G401 (cell line): ENCODE data around the gene UTP14C. TPM values are rescaled to one million over a fixed set of nuclear protein-coding genes. Genes with fewer than 3 reads are reported as not detected.
A peak's percentile ranks its signal among the peaks of the same experiment; 100 is the strongest.
"Not testable (repeated sequence)": the region's sequence is repeated elsewhere in the genome, so short reads cannot be mapped to it uniquely, and the experiment has no call there.

Experiments
- DNase-seq: peaks from one replicate; pipeline ENCODE4 v3.0.0-alpha.2; 2015; ENCODE audit warnings: low spot score
- in situ Hi-C: cut with HindIII; loops from 2 replicates; pipeline ENCODE4 v1.10.0; 2016; ENCODE audit warnings: low sequenced_read_pairs, mixed read lengths
- total RNA-seq: library from RNA; depleted of rRNA; stranded (reverse); fragments of >200 nt; shearing (Covaris generic); gene quantifications from 2 replicates; pipeline ENCODE4 v1.2.3, GENCODE V29; 2014; rRNA removed

UTP14C gene, protein sequence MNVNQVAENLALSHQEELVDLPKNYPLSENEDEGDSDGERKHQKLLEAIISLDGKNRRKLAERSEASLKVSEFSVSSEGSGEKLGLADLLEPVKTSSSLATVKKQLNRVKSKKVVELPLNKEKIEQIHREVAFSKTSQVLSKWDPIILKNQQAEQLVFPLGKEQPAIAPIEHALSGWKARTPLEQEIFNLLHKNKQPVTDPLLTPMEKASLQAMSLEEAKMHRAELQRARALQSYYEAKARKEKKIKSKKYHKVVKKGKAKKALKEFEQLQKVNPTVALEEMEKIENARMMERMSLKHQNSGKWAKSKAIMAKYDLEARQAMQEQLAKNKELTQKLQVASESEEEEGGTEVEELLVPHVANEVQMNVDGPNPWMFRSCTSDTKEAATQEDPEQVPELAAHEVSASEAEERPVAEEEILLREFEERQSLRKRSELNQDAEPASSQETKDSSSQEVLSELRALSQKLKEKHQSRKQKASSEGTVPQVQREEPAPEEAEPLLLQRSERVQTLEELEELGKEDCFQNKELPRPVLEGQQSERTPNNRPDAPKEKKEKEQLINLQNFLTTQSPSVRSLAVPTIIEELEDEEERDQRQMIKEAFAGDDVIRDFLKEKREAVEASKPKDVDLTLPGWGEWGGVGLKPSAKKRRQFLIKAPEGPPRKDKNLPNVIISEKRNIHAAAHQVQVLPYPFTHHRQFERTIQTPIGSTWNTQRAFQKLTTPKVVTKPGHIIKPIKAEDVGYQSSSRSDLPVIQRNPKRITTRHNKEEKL
- total RNA-seq: 13.8 and 16.7 TPM in 2 replicates

DNA sequence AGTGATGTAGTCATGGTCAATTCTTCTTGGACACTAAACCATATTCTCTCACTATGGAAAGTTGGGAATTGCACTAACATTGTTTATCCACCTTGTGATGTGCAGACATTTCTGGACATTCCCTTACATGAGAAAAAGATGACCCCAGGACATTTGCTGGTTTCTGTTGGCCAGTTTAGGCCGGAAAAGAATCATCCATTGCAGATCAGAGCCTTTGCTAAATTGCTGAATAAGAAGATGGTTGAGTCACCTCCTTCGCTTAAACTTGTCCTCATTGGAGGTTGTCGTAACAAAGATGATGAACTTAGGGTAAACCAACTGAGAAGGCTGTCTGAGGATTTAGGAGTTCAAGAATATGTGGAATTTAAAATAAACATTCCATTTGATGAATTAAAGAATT is at the start of gene UTP14C:
Gene UTP14C (plus strand): TSS at position 211 of the 400 bp plus-strand sequence. CDS start 4,114 bp downstream, outside the sequence.
- in situ Hi-C loops: no loop called here
- no peak for DNase-seq

DNA sequence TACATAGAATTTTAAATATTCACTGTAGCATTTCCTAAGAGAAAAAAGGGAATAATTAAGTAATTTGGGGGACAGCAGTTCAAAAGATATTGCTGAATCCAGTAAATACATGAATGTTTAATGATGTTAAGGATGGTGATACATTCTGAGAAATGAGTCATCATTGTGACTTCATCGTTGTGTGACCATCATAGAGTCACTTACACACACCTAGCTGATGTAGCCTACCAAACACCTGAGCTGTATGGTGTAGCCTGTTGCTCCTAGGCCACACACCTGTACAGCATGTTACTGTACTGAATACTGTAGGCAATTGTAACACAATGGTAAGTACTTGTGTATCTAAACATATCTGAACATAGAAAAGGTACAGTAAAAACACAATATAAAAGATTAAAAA is 48.1 kb upstream of the UTP14C start:
- DNase-seq: no peak
- in situ Hi-C loops: no loop called here

DNA sequence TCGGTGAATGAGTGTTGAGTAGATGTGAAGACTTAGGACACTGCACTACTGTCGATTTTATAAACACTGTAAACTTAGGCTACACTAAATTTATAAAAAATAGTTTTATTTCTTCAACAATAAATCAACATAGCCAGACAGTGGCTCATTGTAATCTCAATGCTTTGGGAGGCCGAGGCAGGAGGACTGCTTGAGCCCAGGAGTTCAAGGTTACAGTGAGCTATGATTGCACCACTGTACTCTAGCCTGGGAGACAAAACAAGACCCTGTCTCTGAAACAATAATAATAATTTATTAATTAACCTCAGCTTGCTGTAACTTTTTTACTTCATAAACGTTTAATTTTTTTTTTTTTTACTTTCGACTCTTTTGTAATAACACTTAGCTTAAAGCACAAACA is 47.6 kb upstream of the UTP14C start:
- DNase-seq: no peak
- in situ Hi-C loops: no loop called here

DNA sequence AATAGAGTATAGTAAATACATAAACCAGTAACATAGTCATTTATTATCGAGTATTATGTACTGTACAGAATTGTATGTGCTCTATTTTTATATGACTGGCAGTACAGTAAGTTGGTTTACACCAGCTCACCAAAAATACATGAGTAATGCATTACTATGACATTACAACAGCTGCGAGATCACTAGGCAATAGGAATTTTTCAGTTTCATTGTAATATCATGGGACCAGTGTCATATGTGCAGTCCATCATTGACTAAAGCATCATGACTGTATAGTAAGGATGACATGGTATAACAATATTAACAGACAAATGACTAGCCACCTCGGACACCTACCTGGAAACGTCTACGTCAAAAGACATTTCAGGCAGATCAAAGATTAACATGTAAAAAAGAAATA is 46.9 kb upstream of the UTP14C start:
- in situ Hi-C loops: no loop called here
- DNase-seq: no peak

DNA sequence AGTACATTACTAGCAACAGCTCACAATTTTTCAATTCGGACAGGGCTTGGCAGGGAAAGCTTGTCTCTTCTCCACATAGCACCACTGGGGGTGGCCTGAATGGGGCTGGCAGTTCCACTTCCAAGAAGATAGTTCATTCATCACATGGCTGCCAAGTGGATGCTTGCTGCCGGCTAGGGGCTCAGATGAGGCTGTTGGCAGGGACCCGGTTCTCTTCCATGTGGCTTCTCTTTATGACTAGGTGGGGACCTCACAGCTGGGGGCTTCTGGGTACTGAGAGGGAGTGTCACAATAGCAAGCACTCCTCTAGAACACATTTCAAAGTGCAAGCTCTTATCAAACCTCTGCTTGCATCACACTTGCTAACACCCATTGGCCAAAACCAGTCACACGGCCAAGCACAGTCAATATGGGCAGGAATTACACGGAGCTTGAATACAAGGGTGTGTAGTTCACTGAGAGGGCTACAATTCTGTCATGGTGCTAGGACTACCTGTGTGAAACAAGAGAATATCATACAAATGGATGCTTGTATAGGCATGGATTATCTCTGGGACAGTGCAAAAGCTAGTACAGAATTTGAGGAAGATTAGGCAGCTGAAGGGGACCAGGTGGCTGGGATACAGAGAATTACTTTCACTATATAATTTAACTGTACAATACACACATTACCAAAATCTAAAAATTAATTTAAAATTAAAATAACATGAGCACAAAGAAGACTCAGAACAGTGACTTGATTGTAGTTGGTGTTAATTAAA is 45.5 kb upstream of the UTP14C start:
- in situ Hi-C loops: no loop called here
- DNase-seq: no peak

DNA sequence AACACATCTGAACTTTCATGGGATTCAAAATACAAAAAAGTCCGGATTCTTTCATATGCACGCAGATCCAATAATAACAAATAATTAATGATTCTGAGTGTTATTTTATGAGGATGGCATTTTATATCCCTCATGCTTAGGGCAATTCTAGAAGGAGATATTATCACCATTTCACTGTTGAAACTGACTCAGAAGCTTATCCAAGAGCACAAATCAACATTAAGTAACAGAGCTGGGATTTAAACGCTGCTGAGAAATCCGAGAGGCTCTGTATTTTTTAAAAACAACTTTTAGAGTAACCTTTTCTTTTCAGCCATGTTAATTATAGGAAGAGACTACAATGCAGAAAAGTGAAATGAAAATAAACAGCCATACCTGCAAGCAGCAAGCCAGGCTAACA is 43.6 kb upstream of the UTP14C start:
- in situ Hi-C loops: no loop called here
- DNase-seq: no peak

DNA sequence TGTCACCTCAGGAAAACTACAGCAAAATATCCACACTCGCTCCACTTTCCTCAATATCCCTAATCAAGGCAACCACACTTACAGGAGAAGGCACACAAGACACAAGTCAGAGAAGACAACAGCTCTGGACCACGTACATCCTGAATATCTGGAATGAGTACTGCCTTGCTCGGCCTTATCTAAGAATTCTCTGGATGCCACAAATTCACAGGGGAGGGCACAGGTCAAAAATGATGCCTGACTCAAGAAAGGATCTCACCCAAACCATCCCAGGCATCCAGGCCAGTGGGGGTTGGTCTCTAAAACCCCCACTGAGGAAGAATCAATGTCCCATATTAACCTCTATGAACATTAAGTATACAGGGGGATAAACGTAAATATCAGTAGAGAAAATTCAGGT is 43.1 kb upstream of the UTP14C start:
- in situ Hi-C loops: no loop called here
- no peak for DNase-seq

DNA sequence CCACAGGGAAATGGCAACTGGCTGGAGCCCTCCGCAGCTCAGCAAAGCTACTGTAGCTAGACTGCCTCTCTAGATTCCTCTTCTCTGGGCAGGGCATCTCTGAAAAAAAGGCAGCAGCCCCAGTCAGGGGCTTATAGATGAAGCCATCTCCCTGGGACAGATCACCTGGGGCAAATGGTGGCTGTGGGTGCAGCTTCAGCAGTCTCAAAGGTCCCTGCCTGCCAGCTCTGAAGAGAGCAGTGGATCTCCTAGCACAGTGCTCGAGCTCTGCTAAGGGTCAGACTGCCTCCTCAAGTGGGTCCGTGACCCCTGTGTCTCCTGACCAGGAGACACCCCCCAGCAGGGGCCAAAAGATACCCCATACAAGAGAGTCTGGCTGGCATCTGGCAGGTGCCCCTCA is 41.2 kb upstream of the UTP14C start:
- DNase-seq, in situ Hi-C loops: not testable (repeated sequence)

DNA sequence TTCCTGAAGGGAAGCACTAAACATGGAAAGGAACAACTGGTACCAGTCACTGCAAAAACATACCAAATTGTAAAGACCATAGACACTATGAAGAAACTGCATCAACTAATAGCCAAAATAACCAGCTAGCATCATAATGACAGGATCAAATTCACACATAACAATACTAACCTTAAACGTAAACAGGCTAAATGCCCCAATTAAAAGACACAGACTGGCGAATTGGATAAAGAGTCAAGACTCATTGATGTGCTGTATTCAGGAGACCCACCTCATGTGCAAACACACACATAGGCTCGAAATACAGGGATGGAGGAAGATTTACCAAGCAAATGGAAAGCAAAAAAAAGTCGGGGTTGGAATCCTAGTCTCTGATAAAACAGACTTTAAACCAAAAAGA is 39.6 kb upstream of the UTP14C start:
- DNase-seq, in situ Hi-C loops: not testable (repeated sequence)

DNA sequence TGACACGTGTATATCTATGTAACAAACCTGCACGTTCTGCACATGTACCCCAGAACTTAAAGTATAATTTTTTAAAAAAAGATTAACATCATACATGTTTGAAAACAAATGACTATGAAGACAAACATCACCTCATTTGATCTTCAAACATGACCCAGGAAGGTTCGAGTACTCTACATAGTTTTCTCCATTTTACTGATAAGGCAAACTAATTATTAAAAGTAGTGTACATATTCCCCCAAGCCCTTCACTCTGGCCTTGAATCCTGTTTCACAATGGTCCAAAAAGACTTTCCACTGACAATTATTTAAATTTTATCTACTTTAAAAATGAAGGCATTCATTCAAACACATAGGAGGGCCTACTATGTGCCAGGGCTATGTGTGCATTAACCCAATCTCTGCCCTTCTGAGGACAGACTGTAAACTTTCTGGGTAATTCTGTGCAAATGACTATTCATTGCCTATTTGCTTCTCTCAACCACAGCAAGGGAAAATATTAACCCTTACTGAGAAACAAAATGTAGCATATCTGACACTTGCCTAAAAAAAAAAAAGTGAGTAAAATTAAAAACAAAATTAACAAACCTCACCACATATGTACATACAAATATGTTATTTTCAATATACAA is 35.4 kb upstream of the UTP14C start:
- in situ Hi-C loops: no loop called here
- DNase-seq: no peak

DNA sequence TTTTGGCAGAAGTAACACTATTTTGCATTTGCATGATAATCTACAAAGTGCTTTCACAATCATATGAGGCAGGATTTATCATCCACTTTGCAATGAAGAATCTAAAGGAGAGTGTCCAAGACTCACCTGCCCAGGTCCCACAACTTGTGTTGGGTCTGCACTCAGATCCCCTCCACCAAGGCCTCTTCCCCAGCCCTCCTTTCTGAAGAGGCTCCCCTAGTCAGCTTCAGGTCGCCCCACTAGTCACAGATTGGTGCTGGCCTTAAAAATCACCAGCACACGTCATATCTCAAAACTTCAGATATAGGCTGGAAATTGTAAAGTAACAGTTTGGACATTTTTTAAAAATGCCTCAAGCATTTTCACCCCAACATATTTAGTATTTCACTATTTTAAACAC is 30.8 kb upstream of the UTP14C start:
- no peak for DNase-seq
- in situ Hi-C loops: no loop called here

DNA sequence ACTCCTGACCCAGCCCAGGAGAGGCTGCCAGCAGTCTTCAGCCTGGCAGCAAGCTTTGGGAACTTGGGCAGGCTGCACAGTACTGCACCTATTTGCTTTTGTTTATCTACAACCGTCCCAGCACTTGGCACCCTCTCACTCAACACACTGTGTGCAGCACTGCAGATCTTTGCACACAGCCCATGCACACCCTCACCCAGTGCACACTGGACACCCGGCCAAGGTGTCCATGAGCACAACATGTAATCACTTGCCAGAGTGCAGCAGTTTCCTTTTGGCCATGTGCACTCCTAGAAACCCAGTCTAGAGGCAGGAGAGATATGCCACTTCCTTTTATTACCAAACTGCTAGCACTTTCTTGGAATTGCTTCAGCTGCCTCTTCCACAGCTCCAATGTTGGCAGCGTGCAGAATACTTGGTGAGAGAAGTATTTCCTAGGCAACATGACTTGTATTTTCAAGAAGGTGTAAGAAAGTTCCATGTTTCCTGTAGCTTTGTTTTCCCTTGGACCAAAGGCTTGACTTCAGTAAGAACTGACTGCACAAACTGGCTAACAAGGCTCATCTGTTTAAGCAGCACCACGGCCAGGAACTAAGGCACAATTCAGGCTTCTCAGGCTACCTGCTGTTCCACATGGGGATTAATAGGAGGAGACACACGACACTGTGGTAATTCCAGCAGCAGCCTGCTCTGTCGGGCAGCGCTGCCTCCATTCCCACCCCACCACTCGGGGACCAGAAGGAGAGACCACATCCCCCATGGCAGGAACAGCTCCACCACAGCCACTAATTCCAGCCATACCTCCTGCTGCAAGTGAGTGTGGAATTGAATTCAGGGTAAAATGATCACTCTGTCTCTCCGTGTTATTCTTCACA is 28.6 kb upstream of the UTP14C start:
- in situ Hi-C loops: no loop called here

DNA sequence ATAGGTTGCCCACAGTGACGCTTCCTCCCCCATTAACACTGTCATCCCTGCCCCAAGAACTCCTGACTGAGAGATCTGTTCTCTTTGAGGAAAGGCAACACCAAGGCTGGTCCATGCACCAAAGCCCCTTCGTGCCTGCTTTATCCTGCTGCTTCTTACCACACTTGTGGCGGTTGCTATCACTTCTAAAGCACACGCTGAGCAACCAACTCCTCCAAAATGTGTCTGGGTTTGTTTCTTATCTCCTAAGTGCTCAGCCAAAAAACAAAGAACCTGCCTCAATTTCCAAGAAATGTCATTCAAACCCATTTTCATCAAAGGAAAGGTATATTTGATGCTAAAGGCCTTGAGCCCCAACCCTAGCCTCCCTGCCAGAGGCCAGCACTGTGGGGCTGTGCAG is 27.9 kb upstream of the UTP14C start:
- DNase-seq: no peak
- in situ Hi-C loops: no loop called here

More for the DNA sequence above, 28.6 kb upstream of the UTP14C start:
- DNase-seq: peak; percentile 63

DNA sequence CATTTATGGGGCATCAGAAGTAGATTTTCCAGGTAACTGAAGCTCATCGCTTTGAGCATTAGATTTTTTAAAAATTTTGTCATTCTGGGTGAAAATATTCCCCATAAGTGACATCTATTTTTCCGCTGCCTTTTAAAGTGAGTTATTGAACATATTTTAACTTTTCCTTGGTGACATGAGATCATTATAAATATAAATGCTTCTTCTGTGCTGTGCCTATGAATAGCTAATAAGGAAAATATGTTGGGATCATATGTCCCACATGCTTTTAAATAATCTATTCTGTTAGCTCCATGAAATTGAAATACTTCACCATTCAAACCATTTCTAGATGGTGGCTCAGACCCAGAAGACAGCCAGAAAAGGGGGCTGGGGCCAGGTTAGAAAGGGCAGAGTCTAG is 27.3 kb upstream of the UTP14C start:
- in situ Hi-C loops: no loop called here

DNA sequence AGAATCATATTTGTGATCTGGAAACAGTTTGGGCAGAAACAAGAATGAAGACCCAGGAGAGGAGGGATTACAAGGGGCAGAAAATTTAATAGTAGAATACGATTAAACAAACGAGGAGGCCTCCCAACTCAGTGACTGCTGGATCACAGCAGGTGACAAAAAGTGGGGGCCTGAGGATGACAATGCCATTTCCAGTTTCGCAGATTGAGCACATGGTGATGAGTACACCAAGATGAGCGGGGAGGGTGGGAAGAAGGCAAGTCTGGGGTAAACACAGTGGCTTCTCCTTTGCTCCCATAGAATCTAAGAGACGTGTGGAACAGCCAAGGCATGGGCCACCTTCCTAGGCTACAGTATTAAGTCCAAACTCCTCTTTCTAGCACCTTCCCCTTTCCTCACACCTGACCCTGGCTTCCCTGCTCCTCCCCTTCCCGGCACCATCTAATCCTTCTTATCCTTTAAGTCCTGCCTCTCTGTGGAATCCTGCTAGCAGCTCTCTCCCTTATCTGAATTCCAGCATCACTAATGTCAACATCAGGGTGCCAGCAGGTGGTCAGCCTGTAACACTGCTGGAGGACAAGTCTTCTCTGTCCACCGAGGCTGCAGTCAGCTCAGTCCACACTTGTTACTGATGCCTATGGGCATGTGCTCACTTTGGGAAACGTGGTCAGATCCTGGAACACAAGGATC is 26.7 kb upstream of the UTP14C start:
- in situ Hi-C loops: no loop called here
- no peak for DNase-seq

More for the DNA sequence above, 27.3 kb upstream of the UTP14C start:
- DNase-seq: no peak

DNA sequence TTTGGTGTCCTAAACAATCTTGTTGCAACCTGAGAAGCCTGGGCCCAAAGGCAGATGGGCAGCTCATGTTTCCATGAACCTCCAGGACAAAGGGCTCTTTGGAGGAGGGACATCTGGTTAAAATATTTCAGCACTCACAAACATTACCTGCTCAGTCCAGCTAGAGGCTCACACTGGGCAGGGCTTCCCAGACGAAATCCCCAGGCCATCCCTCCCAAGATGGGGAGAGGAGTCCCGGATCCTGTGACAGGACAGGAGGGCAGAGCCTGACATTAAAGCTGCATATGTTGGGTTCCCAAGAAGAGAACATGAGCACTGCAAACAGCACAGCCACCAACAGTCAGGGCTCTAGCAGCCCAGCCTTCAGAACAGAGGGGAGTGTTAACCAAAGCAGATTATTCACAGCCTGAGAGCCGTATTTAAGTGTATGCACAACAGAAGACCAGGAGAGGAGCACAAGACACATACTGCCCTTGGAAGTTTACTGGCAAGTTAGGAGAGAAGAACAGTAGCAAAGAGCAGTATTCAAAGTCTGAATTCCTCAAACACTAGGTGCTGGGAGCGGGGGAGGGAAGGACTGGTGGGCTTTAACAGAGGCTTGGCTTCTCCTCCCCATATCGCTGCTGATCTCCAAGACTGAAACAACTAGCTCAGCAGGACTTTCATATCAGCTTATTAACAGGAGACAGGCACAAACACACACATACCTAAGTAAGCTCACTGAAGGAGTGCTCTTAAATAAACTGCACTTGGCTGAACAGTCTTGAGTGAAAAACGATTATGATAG is 25.6 kb upstream of the UTP14C start:
- no peak for DNase-seq
- in situ Hi-C loops: no loop called here

DNA sequence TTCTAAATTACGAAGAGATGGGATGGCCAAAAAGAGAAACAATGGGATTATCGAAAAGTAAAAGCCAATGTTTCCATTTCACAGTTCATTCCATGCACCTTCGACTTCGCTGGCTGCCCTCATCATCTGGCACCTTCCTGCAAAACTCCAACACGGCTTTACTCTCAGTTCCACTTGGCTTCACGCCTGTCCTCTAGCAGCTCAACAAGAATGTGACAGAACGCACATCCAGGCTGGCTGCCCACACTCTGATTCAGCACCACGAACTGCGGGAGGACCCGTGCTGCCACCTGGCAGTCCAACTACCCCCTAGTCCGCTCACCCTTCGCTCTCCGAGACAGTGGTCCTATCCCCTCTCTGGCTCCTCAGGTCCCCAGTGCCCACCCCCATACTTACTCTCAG is 25.0 kb upstream of the UTP14C start:
- in situ Hi-C loops: no loop called here
- peak; percentile 82 for DNase-seq
